Measurements from ENCODE around the gene FAM168A. TPM values are rescaled to one million over a fixed set of nuclear protein-coding genes. Genes with fewer than 3 reads are reported as not detected.

Gene FAM168A
- total RNA-seq, 1 experiment from 2014 or later = 13.8 TPM

DNA sequence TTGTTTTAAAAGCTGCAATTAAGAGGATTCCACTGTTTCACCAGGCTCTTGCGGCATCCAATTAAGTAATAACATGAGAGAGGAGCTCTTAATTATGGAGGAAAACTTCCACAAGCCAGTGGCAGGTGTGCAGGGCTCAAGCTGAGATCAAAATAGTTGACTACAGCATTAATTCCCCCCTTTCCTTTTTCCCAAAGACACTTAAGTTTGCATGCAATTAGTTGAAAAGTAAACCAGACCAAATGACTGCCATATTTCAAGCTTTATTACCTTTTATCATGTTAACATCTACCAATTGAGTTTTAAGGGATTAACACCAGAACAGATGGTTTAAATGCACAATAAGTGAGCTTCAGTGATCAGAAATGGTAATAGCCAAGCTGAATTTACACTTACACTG, 32.1 kb downstream of the FAM168A start:
- no peaks in the 10 kb centered on the region for H3K27me3 Mint-ChIP-seq (ENCODE audit: insufficient read depth, unreplicated experiment)
- CTCF ChIA-PET = interaction anchor here (3.9 kb wide), 1 partner anchor 87 kb away, joined by 15 read pairs; no protein-coding TSS in a partner anchor
- H3K27ac Mint-ChIP-seq (ENCODE audit: low read depth, unreplicated experiment) = no peak overlapping the region
- peaks cover 8% of the 10 kb centered on the region for H3K4me1 Mint-ChIP-seq (ENCODE audit: insufficient read depth, unreplicated experiment)
- H3K9me3 Mint-ChIP-seq (ENCODE audit: unreplicated experiment) = no peaks in the 10 kb centered on the region
- POLR2A ChIA-PET = no interaction called here
- intact Hi-C loops (cut with micrococcal nuclease) = no loop called here
- DNase-seq (ENCODE audit: unreplicated experiment) = no peak
- H3K4me3 Mint-ChIP-seq (ENCODE audit: unreplicated experiment) = no peak overlapping the region
- BruUV-seq (replicated peaks) = no TSS peak
- no peaks in the 10 kb centered on the region for H3K36me3 Mint-ChIP-seq (ENCODE audit: insufficient read depth, unreplicated experiment)
- TF ChIP-seq, protein P1, sequence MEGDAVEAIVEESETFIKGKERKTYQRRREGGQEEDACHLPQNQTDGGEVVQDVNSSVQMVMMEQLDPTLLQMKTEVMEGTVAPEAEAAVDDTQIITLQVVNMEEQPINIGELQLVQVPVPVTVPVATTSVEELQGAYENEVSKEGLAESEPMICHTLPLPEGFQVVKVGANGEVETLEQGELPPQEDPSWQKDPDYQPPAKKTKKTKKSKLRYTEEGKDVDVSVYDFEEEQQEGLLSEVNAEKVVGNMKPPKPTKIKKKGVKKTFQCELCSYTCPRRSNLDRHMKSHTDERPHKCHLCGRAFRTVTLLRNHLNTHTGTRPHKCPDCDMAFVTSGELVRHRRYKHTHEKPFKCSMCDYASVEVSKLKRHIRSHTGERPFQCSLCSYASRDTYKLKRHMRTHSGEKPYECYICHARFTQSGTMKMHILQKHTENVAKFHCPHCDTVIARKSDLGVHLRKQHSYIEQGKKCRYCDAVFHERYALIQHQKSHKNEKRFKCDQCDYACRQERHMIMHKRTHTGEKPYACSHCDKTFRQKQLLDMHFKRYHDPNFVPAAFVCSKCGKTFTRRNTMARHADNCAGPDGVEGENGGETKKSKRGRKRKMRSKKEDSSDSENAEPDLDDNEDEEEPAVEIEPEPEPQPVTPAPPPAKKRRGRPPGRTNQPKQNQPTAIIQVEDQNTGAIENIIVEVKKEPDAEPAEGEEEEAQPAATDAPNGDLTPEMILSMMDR (IDR thresholded peaks at IDR 0.05; ENCODE audit: unreplicated experiment) = no peak

DNA sequence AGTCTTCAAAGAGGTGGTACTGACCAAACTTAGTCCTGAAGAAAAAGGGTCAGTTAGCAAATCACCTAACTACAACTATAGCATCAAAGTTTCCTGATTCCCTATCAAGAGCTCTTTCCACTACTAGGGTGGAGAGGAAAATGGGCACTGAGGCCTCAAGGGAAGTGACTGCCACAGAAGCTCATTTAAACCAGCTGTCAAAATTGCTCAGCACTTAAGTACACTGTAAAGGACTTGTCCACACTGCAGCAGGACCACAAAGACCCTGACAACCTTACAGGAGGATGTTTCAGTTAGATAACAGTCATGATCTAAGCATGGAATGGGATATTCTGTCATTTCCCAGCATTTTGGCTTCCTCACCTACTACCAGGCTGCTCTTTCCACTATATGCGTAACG, 33.0 kb downstream of the FAM168A start:
- no peak overlapping the region for H3K4me3 Mint-ChIP-seq (ENCODE audit: unreplicated experiment)
- POLR2A ChIA-PET = no interaction called here
- TF ChIP-seq, protein P1 (IDR thresholded peaks at IDR 0.05; ENCODE audit: unreplicated experiment) = no peak
- H3K36me3 Mint-ChIP-seq (ENCODE audit: insufficient read depth, unreplicated experiment) = no peaks in the 10 kb centered on the region
- CTCF ChIA-PET = interaction anchor here (0.6 to 3.9 kb wide), 4 partner anchors 86 to 195 kb away, joined by 3 to 15 read pairs (median 4); no protein-coding TSS in a partner anchor
- no peaks in the 10 kb centered on the region for H3K27me3 Mint-ChIP-seq (ENCODE audit: insufficient read depth, unreplicated experiment)
- H3K27ac Mint-ChIP-seq (ENCODE audit: low read depth, unreplicated experiment) = no peak overlapping the region
- no peak for DNase-seq (ENCODE audit: unreplicated experiment)
- intact Hi-C loops (cut with micrococcal nuclease) = no loop called here
- H3K4me1 Mint-ChIP-seq (ENCODE audit: insufficient read depth, unreplicated experiment) = no peaks in the 10 kb centered on the region
- BruUV-seq (replicated peaks) = no TSS peak
- H3K9me3 Mint-ChIP-seq (ENCODE audit: unreplicated experiment) = no peaks in the 10 kb centered on the region

DNA sequence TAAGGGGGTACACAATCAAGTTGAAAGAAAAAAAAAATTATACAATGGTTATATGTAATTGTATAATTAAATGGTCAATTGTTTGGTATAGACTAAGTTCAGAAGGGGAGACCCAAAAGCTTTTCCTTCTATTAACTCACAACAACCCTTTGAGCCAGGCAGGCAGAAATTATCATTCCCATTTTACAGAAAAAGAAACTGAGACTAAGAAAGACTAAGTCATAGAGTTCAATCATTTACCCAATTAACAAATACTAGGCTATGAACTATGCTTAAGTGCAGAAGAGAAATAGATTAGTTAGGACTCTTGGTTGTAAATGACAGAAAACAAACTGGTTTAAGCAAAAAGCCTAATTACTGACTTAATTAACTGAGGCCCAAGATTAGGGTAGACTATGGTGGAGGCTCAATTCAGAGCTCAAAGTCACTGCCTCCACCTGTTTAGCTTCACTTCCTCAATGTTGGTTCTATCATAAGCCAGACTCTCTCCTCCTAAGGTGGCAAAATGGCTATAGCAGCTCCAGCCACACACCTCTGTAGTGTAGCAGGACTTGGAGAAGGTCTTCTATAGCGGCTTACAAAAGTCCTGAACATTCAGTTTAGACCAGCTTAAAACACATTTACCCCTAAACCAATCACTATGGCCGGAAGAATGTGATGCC, 34.2 kb downstream of the FAM168A start:
- no TSS peak for BruUV-seq (replicated peaks)
- H3K4me1 Mint-ChIP-seq (ENCODE audit: insufficient read depth, unreplicated experiment) = no peaks in the 10 kb centered on the region
- TF ChIP-seq, protein P1 (IDR thresholded peaks at IDR 0.05; ENCODE audit: unreplicated experiment) = no peak
- H3K9me3 Mint-ChIP-seq (ENCODE audit: unreplicated experiment) = no peaks in the 10 kb centered on the region
- no peaks in the 10 kb centered on the region for H3K36me3 Mint-ChIP-seq (ENCODE audit: insufficient read depth, unreplicated experiment)
- no peak for DNase-seq (ENCODE audit: unreplicated experiment)
- H3K27me3 Mint-ChIP-seq (ENCODE audit: insufficient read depth, unreplicated experiment) = no peaks in the 10 kb centered on the region
- CTCF ChIA-PET = interaction anchor here (0.7 to 3.9 kb wide), 2 partner anchors 64 to 85 kb away, joined by 3 to 15 read pairs; no protein-coding TSS in a partner anchor
- intact Hi-C loops (cut with micrococcal nuclease) = no loop called here
- H3K4me3 Mint-ChIP-seq (ENCODE audit: unreplicated experiment) = no peak overlapping the region
- no peak overlapping the region for H3K27ac Mint-ChIP-seq (ENCODE audit: low read depth, unreplicated experiment)
- POLR2A ChIA-PET = no interaction called here

DNA sequence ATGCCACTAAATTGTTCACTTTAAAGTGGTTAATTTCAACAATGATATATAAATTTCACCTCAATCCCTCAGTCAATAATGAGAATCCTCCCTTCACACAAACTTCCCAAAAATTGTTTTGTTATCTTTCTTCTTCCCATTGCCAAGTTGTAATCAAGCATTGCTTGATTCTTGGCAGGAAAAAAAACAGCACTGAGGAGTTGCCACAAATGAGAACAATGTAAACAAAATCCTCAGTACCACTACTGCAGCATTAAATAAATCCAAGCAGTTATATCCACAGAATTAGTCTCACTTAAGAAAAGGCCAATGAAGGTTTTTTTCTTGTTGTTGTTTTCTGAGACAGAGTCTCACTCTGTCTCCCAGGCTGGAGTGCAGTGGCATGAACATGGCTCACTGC, 38.2 kb downstream of the FAM168A start:
- no peaks in the 10 kb centered on the region for H3K4me1 Mint-ChIP-seq (ENCODE audit: insufficient read depth, unreplicated experiment)
- intact Hi-C loops (cut with micrococcal nuclease) = no loop called here
- H3K4me3 Mint-ChIP-seq (ENCODE audit: unreplicated experiment) = no peak overlapping the region
- H3K27me3 Mint-ChIP-seq (ENCODE audit: insufficient read depth, unreplicated experiment) = no peaks in the 10 kb centered on the region
- ChIA-PET POLR2A (no interaction called here), CTCF (interaction anchor here (0.6 kb wide), 1 partner anchor 86 kb away, joined by 4 read pairs; no protein-coding TSS in a partner anchor)
- H3K36me3 Mint-ChIP-seq (ENCODE audit: insufficient read depth, unreplicated experiment) = no peaks in the 10 kb centered on the region
- no TSS peak for BruUV-seq (replicated peaks)
- H3K9me3 Mint-ChIP-seq (ENCODE audit: unreplicated experiment) = no peaks in the 10 kb centered on the region
- H3K27ac Mint-ChIP-seq (ENCODE audit: low read depth, unreplicated experiment) = no peak overlapping the region
- TF ChIP-seq, protein P1 (IDR thresholded peaks at IDR 0.05; ENCODE audit: unreplicated experiment) = no peak
- no peak for DNase-seq (ENCODE audit: unreplicated experiment)

All from MCF 10A (cell line).